GM20000 (cell line): ENCODE results near the gene FCRL5.

Experiments used
- DNase-seq: peaks from one replicate; pipeline ENCODE4 v3.0.0; 2012; ENCODE audit warnings: low spot score
- CTCF ChIP-seq: IDR thresholded peaks from 2 replicates; pipeline ENCODE4 v1.5.1; 2012; ENCODE audit warnings: mild to moderate bottlenecking, control low read depth; ENCODE audit errors: extremely low read depth, missing control alignments

The FCRL5 gene

DNA sequence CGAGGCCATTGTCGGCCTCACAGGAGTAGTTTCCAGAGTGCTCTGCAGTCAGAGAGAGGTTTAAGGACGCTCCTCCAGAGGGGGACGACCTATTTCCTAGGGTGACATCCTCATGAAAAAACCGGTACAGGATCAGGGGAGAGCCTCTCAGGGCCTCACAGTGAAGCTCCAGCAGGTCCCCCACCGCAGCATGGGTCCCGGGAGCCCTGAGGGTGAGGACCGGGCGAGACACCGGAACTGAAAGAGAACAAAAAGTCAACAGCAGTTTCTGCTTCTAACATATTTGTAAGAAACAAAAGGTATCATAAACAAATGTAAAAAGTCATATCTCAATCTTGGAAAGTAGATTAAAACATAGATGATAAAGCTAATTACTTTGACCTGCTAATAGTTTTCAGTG, 31.3 kb downstream of the FCRL5 start:
- DNase-seq, result no peak
- TF ChIP-seq CTCF, result no peak

DNA sequence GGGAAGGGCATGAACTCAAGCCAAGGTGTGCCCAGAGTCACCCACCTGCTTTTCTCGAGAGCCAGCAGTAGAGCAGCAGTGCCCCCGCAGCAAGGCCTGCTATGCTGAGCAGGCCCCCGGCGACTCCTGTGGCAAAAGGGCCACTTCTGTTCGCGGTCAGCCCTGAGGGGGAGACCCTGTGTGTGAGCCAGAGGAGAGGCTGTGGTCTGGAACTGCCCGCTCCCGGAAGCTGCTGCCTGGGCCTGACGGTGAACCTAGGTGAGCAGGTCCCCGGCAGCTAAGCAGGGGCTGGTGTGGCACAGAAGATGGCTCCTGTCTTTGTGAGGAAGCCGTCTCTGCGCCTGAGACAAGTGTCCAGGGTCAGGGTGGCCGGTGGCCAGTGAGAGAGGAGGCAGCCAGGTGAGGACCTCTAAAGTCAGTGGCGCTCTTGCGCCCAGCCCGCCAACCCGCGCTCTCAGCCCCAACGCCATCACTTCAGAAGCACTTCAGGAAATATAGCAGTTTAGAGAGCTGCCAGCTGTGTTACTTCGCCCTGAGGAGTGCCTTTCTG, 31.9 kb downstream of the FCRL5 start:
- no peak for DNase-seq
- no peak for TF ChIP-seq CTCF

GRCh38 chr1:157519451-157519850, 32.9 kb downstream of the FCRL5 start:
- no peak for DNase-seq
- TF ChIP-seq CTCF, result no peak

DNA sequence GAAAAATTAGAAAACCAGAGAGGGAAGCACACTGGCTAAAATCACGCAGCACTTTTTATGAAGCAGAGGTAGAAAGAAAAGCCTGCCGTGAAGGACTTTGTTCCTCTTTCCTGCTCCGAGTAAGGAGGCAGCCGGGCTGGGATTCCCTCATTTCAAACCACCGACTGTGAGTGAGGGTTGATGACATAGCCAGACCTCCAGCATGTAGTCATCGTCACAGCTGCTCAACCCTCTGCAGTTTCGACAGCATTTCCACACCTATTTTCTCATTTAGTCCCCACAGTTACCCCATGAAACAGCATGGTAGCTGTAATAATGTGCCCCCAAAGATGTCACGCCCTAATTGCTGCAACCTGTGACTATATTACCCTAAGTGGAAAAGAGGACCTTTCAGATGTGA, 35.3 kb downstream of the FCRL5 start:
- TF ChIP-seq CTCF, result no peak
- DNase-seq, result no peak

DNA sequence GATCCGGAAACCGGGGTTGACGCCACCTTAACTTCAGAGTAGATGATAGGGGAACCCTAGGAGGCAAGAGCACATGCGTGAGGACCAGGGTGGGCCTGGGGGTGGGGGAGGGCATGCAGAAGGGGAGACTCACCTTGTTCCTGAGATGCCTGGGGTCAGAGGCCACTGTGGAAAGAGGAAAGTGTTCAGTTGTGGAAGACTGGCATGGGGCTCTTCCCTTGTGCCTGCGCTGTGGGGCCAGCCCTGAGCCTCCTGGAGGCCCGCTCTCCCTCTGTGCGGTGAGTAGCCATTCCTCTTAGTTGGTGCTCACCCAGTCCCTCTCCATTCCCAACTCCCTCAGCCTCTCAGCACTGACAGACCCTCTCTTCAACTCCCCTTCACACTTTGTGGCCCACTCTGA, 36.6 kb downstream of the FCRL5 start:
- no peak for DNase-seq
- TF ChIP-seq CTCF, result no peak

DNA sequence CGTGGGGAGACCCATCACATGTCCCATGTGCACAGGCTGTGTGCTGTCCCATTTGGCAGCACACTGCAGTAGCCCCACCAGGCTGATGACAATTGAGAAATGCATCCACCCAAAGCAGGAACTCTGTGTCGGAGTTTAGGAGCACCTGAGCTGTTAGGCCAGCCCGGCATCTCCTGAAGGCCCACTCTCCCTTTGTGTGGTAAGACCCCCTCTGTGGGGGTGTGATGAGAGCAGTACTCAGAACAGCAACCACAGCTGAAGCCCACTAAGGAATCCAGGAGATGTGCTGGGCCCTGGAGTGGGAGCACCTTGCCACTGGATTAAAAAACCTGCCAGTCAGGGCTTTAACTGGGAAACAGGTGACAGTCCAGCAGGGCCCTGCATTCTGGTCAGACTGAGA, 37.2 kb downstream of the FCRL5 start:
- DNase-seq, result no peak
- TF ChIP-seq CTCF, result no peak

DNA sequence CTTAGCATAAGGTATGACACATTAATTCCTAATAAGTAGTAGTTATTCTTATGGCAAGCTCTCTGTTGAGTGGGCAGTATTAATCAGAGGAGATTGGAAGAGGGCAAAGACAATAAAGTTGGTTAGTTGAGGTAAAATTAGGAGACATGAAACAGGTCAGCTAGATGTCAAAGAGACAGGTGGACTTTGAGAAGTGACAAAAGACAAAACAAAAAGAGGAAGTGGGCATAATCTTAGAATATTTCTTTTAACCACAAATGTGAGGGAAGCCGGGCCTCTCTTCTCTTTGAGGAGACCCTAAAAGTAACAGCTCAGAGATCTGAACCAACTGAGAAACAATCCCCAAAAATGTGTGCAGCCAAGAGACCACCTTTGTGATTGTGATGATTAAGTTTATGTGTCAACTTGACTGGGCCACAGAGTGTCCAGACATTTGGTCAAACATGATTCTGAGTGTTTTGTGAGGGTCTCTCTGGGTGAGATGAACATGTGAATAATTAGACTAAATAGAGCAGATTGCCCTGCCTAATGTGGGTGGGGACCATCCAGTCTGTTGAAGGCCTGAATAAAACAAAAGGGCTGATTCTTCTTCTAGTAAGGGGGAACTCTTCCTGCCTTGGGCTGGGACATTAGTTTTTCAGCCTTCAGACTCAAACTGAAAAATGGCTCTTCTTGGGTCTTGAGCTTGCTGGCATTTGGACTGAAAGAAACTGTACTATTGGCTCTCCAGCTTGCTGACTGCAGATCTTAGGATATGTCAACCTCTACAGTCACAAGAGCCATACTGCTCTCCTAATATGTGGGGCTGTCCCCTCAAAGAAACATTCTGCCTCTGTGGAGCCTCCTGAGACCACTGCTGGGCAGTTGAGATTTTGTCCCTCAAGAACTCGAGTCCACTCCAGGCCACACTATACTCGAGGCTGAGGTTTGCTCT, 40.0 kb downstream of the FCRL5 start:
- no peak for TF ChIP-seq CTCF
- DNase-seq, result peak; percentile 54
